HPDE6-E6E7 (cell line): ENCODE data around the gene ATP2B2.

Source experiments
- DNase-seq: peaks from one replicate; pipeline ENCODE4 v3.0.0; 2011; ENCODE audit warnings: missing footprints; ENCODE audit errors: extremely low spot score

ATP2B2 gene

GRCh38 chr3:10428406-10429091 is 76.8 kb downstream of the ATP2B2 start:
- no peak for DNase-seq

GRCh38 chr3:10426346-10427220 is 78.8 kb downstream of the ATP2B2 start:
- DNase-seq: no peak

DNA sequence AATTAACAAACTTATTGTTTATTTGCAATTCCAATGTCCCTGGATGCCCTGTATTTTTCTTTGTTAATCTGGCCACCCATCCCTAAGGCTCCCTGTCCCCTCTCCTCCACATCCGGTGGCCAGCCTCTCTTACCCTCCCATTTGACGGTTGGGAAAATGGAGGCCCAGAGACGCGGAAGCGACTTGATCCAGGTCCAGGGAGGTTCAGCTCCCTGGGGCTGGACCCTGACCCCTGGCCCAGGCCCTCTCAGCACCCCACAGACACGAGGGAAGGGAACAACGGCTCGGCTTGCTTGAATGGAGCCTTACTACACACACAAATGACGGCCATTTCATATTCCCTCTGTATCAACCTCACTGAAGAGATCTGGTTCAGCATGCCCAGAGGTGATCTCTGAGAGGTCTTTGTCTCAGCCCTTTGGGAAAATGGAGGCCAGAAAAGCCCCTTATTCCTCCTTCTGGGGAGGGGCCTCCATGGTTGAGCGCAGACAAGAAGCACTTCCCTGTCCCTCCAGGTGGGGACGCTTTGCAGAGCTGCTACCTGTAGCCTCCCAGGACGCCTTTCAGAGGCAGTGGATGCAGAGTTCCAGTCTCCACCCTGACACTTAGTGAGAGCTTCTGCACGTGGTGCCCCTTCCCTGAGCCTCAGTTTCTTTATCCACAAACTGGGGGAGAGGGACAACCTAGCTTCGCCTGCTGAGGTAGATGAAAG is 82.1 kb downstream of the ATP2B2 start:
- DNase-seq: no peak

DNA sequence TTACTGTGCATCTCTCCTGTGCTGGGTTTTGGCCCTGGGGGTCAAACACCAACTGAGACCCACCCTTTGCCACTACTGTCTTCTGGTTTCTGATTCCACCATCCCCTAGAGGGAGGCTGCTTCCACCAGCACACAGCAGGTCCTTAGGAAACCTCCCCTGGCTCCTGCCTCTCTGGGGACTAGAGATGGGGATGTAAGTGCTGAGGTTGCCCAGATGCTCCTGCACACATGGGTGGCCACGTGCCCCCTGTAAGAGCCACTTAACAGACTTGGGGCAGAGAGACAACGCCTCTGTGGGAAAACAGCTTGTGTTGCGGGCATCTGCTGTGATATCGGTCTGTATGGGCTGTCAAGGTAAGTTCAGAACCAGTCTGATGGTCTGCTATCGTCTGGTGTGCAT is 83.4 kb downstream of the ATP2B2 start:
- no peak for DNase-seq

GRCh38 chr3:10420745-10421475 is 84.5 kb downstream of the ATP2B2 start:
- DNase-seq: no peak

GRCh38 chr3:10419637-10420232 is 85.7 kb downstream of the ATP2B2 start:
- no peak for DNase-seq

- no peak for DNase-seq
Observed at GRCh38 chr3:10417847-10418246, 87.5 kb downstream of the ATP2B2 start.

DNA sequence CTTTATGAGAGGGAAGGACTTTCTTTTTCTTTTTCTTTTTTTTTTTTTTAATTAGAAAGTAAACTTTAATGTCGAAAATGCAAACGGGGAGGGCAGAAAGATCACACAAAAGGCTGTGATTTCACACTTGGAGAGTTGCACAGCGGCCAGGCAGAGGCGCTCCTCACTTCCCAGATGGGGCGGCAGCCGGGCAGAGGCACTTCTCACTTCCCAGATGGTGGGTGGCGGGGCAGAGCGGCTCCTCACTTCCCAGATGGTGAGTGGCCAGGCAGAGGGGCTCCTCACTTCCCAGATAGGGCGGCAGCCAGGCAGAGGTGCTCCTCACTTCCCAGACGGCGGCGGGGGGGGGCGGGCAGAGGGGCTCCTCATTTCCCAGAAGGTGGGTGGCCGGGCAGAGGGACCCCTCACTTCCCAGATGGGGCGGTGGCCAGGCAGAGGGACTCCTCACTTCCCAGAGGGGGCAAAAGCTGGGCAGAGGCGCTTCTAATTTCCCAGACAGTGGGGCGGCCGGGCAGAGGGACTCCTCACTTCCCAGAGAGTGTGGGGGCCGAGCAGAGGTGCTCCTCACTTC is 88.6 kb downstream of the ATP2B2 start:
- DNase-seq: no peak

- DNase-seq: no peak
Observed at GRCh38 chr3:10413041-10413440, 92.3 kb downstream of the ATP2B2 start.

- DNase-seq: no peak
Observed at GRCh38 chr3:10411598-10412332, 93.6 kb downstream of the ATP2B2 start.

DNA sequence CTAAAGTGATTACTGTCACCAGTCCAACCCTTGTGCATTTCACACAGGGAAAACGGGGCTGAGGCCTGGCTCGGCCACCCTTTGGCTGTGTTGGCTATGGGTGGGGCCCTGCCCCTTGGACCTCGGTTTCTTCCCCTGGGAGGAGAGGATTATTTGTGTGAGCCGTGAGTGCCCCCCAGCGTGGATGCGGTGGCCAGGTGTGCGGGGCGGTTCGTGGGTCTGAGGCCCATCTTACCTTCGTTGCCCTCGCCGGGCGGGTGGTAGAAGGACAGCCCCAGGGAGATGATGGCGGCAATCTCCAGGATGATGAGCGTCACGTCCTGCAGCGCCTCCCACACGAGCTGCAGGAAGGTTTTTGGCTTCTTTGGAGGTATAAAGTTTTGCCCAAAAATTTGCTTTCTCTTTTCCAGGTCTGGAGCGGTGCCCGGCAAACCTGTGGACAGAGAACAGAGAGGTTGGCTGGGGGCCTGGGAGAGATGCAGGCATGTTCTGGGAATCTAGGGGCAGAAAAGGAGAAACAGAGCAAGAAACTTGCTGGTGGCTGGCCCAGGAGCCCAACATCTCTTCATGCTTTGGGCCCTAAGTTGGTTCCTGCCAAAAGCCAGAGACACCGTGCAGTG is 94.9 kb downstream of the ATP2B2 start:
- DNase-seq: no peak

DNA sequence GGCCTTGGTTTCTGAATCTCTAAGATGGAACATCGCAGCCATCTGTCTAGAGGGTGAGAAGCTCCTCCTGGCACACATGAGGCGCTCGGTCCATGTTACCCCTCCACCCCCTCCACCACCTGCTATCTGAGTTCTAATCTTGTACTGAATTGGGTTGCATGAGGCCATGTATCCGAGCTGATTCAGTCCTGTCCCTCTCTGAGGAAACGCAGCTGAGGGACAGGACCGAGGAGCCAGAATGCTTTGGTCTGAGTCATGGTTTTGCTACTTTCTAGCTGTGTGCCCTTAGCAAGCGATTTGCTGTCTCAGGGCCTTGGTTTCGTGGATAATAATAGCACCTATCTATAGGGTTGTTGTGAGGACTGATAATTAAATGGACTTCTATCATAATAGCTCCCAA is 96.7 kb downstream of the ATP2B2 start:
- DNase-seq: no peak

DNA sequence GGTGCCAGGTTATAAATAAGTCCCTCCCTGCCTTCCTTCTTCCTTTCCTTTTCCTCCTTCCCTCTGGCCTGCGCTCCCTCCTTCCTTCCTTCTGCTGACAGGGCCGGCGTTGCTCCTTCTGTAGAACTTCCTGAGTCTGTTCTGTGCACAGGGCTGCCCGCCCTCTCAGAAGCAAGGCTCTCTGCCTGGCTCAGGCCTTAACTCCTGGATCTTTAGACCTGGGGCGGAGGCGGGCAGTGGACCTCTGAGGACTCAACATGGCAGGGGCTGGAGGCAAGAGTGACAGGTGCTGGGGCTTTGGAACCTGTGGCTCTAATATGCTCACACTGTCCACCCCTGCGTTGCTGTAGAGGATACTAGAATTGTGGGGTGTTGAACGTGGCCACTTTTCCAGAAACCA is 98.0 kb downstream of the ATP2B2 start:
- no peak for DNase-seq

DNA sequence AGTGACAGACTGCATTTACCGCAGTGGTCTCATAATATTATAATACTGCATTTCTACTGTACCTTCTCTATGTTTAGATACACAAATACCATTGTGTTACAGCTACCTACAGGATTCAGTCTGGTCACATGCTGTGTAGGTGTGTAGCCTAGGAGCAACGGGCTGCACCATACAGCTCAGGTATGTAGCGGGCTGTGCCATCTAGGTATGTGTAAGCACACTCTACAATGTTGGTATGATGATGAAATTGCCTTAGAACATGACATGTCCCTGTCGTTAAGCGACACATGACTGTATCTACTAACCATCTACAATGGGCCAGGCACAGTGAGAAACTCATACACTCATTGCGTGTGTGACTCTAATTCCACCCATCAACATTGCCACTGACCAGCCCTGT is 99.0 kb downstream of the ATP2B2 start:
- no peak for DNase-seq

GRCh38 chr3:10405816-10406215 is 99.6 kb downstream of the ATP2B2 start:
- no peak for DNase-seq

GRCh38 chr3:10404876-10405275 is 100.5 kb downstream of the ATP2B2 start:
- no peak for DNase-seq

- DNase-seq: no peak
Observed at GRCh38 chr3:10404377-10404776, 101.0 kb downstream of the ATP2B2 start.

DNA sequence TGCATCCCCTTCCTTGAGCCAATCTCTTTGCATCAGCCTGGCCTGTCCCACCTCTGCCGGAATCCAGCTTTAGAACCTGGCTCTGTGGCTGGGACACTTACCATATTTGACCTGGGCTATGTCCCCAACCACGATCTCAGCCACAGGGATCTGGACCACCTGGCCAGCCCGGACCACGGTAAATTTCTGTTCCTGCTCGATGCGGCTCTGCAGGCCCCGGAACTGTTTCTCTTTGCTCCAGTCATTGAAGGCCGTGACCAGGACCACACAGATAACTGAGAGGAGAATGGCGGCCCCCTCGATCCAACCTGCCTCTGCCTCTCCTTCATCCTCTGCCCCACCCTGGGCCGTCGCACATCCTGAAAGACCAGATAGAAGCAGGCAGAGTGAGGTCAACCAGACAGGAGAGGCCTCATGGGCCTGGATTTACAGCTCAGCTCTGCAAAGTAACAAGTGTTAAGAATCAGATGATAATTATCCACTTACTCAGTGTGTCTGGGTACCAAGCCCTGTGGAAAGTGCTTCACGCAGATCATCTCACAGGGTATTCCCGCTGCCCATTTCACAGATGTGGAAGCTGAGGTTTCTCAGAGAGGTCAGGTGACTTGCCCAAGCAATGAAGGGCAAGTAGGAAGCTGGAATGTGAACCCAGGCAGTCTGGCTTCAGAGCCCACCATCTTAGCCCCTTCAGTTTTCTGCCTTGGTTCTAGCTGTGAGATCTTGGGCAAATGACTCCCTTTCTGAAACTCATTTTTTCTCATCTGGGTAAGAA is 103.2 kb downstream of the ATP2B2 start:
- DNase-seq: no peak
